Body of pancreas (tissue), 4 donors: ENCODE results near the gene TTC33.

Experiments used
- CTCF ChIP-seq, 7 experiments: fragments of 450-650 bp in 4 of 7; fragments of 200-600 bp in 3 of 7; sonication (generic) in 3 of 7; IDR thresholded peaks; one replicate each; pipeline ENCODE4 v1.5.1; 2016 to 2019; ENCODE audit warnings: antibody characterized with exemption in 7 of 7
- POLR2A ChIP-seq, 3 donors: fragments of 450-650 bp; IDR thresholded peaks; one replicate each; pipeline ENCODE4 v1.6.1; 2016; ENCODE audit warnings: antibody characterized with exemption in 3 of 3, mild to moderate bottlenecking in 2 of 3

- TF ChIP-seq CTCF (IDR thresholded peaks at IDR 0.05) = no peak
- TF ChIP-seq POLR2A (IDR thresholded peaks at IDR 0.05) = no peak
Measured at GRCh38 chr5:40746703-40747102, 9.1 kb downstream of the TTC33 start.
